Measurements from ENCODE around the gene EFNA2.

The EFNA2 gene

GRCh38 chr19:1311543-1312091, 25.9 kb downstream of the EFNA2 start:
- Histone ChIP-seq H3K36me3 (ENCODE audit: control insufficient read depth, insufficient read depth, low read length) (no peaks in the 10 kb centered on the region), H3K9ac (no peak overlapping the region), H3K4me3 (ENCODE audit: low read depth, low read length) (no peak overlapping the region), H3K27ac (no peak overlapping the region), H3K9me3 (ENCODE audit: control insufficient read depth, low read length) (no peaks in the 10 kb centered on the region), H3K79me2 (no peaks in the 10 kb centered on the region), H3K4me1 (no peaks in the 10 kb centered on the region), H3K27me3 (ENCODE audit: control insufficient read depth, insufficient read depth, low read length) (no peaks in the 10 kb centered on the region), H3K4me2 (ENCODE audit: low read length) (no peak overlapping the region), H2AFZ (no peak overlapping the region)
- no peak for TF ChIP-seq CTCF (IDR thresholded peaks at IDR 0.05)

- Histone ChIP-seq H3K4me2 (ENCODE audit: low read length) (no peak overlapping the region), H3K36me3 (ENCODE audit: control insufficient read depth, insufficient read depth, low read length) (no peaks in the 10 kb centered on the region), H3K9me3 (ENCODE audit: control insufficient read depth, low read length) (no peaks in the 10 kb centered on the region), H3K27me3 (ENCODE audit: control insufficient read depth, insufficient read depth, low read length) (no peaks in the 10 kb centered on the region), H2AFZ (no peak overlapping the region), H3K4me1 (no peaks in the 10 kb centered on the region), H3K4me3 (ENCODE audit: low read depth, low read length) (no peak overlapping the region), H3K27ac (no peak overlapping the region), H3K9ac (no peak overlapping the region), H3K79me2 (no peaks in the 10 kb centered on the region)
- TF ChIP-seq CTCF (IDR thresholded peaks at IDR 0.05), result no peak
Measured at GRCh38 chr19:1312767-1313694, 27.4 kb downstream of the EFNA2 start.

- no peak overlapping the region for H3K27ac ChIP-seq
- no peaks in the 10 kb centered on the region for H3K36me3 ChIP-seq (ENCODE audit: control insufficient read depth, insufficient read depth, low read length)
- no peaks in the 10 kb centered on the region for H3K4me1 ChIP-seq
- no peak overlapping the region for H3K4me3 ChIP-seq (ENCODE audit: low read depth, low read length)
- TF ChIP-seq CTCF (IDR thresholded peaks at IDR 0.05), result no peak
- H3K9me3 ChIP-seq (ENCODE audit: control insufficient read depth, low read length), result no peaks in the 10 kb centered on the region
- H3K9ac ChIP-seq, result no peak overlapping the region
- H3K27me3 ChIP-seq (ENCODE audit: control insufficient read depth, insufficient read depth, low read length), result no peaks in the 10 kb centered on the region
- H2AFZ ChIP-seq, result no peak overlapping the region
- no peak overlapping the region for H3K4me2 ChIP-seq (ENCODE audit: low read length)
- H3K79me2 ChIP-seq, result no peaks in the 10 kb centered on the region
Measured at GRCh38 chr19:1313695-1314613, 28.3 kb downstream of the EFNA2 start.

GRCh38 chr19:1315470-1316166, 29.9 kb downstream of the EFNA2 start:
- no peaks in the 10 kb centered on the region for H3K79me2 ChIP-seq
- H3K9me3 ChIP-seq (ENCODE audit: control insufficient read depth, low read length), result no peaks in the 10 kb centered on the region
- no peaks in the 10 kb centered on the region for H3K4me1 ChIP-seq
- no peak overlapping the region for H3K9ac ChIP-seq
- H2AFZ ChIP-seq, result peak overlapping the region; percentile 58
- TF ChIP-seq CTCF (IDR thresholded peaks at IDR 0.05), result peak; percentile 64
- H3K27ac ChIP-seq, result no peak overlapping the region
- H3K4me3 ChIP-seq (ENCODE audit: low read depth, low read length), result peak overlapping the region; percentile 11
- H3K27me3 ChIP-seq (ENCODE audit: control insufficient read depth, insufficient read depth, low read length), result no peaks in the 10 kb centered on the region
- peak overlapping the region; percentile 51 for H3K4me2 ChIP-seq (ENCODE audit: low read length)
- no peaks in the 10 kb centered on the region for H3K36me3 ChIP-seq (ENCODE audit: control insufficient read depth, insufficient read depth, low read length)
